Stimulated activated CD8-positive, alpha-beta memory T cell treated with anti-CD3 and anti-CD28 coated beads, Interleukin-12 subunit alpha, Interleukin-12 subunit beta, amount 100 ng/mL, for 24 hours (primary cell): ENCODE results near the gene EFNB2.

Experiments
- DNase-seq: peaks from one replicate; pipeline ENCODE4 v3.0.0-alpha.2; 2020; ENCODE audit errors: extremely low read depth

EFNB2 gene

GRCh38 chr13:106484537-106485193 lies 50.8 kb downstream of the EFNB2 start:
- DNase-seq, result no peak

GRCh38 chr13:106484084-106484483 lies 51.4 kb downstream of the EFNB2 start:
- DNase-seq, result no peak

- no peak for DNase-seq
These were observed 53.5 kb downstream of the EFNB2 start for GRCh38 chr13:106481919-106482318.

- no peak for DNase-seq
These were observed 55.0 kb downstream of the EFNB2 start for GRCh38 chr13:106480351-106480910.

- DNase-seq, result no peak
These were observed 55.5 kb downstream of the EFNB2 start for GRCh38 chr13:106479929-106480328.

GRCh38 chr13:106478116-106478515 lies 57.3 kb downstream of the EFNB2 start:
- DNase-seq, result no peak

GRCh38 chr13:106477303-106477702 lies 58.2 kb downstream of the EFNB2 start:
- DNase-seq, result no peak

- no peak for DNase-seq
These were observed 59.6 kb downstream of the EFNB2 start for GRCh38 chr13:106475852-106476251.

- DNase-seq, result no peak
These were observed 60.5 kb downstream of the EFNB2 start for GRCh38 chr13:106474912-106475311.

- no peak for DNase-seq
These were observed 62.3 kb downstream of the EFNB2 start for GRCh38 chr13:106473154-106473553.

GRCh38 chr13:106472621-106473020 lies 62.8 kb downstream of the EFNB2 start:
- no peak for DNase-seq

GRCh38 chr13:106471957-106472543 lies 63.4 kb downstream of the EFNB2 start:
- DNase-seq, result no peak

GRCh38 chr13:106470576-106470975 lies 64.9 kb downstream of the EFNB2 start:
- DNase-seq, result no peak

- no peak for DNase-seq
These were observed 66.5 kb downstream of the EFNB2 start for GRCh38 chr13:106468744-106469590.

GRCh38 chr13:106468207-106468606 lies 67.3 kb downstream of the EFNB2 start:
- DNase-seq, result no peak

GRCh38 chr13:106467427-106468122 lies 67.9 kb downstream of the EFNB2 start:
- DNase-seq, result no peak

GRCh38 chr13:106466691-106467426 lies 68.6 kb downstream of the EFNB2 start:
- DNase-seq, result no peak

GRCh38 chr13:106464076-106464475 lies 71.4 kb downstream of the EFNB2 start:
- DNase-seq, result no peak

- DNase-seq, result no peak
These were observed 72.8 kb downstream of the EFNB2 start for GRCh38 chr13:106462710-106463109.

GRCh38 chr13:106455777-106456176 lies 79.7 kb downstream of the EFNB2 start:
- DNase-seq, result no peak

- DNase-seq, result no peak
These were observed 80.3 kb downstream of the EFNB2 start for GRCh38 chr13:106455190-106455589.
